HEK293 (cell line): ENCODE data around the gene RAB10.
"Not testable (repeated sequence)": the region's sequence is repeated elsewhere in the genome, so short reads cannot be mapped to it uniquely, and the experiment has no call there.

Experiments
- CTCF ChIA-PET: fragments of 350-600 bp; formaldehyde crosslinking; extraction: SDS; loops from one replicate; lab custom pipeline; 2021; ENCODE audit warnings: antibody characterized with exemption; lab: Yijun Ruan, JAX
- POLR2A ChIA-PET: fragments of 300-600 bp; formaldehyde crosslinking; extraction: SDS; loops from one replicate; lab custom pipeline; 2020; ENCODE audit warnings: antibody characterized with exemption, inconsistent platforms; lab: Yijun Ruan, JAX
- H3K27ac ChIP-seq: fragments of 200-500 bp; sonication (Bioruptor generic); 2 replicates; pipeline ENCODE4 v1.5.1; 2014; ENCODE audit warnings: low read depth, low read length, control low read depth, inconsistent platforms; ENCODE audit errors: extremely low read depth
- H3K36me3 ChIP-seq, 2 experiments: fragments of 200-500 bp in 1 of 2; sonication (Bioruptor generic) in 1 of 2; 1 replicate in 1 of 2; 2 replicates in 1 of 2; pipeline ENCODE4 v1.5.1; 2014 to 2017; ENCODE audit warnings: inconsistent platforms in 2 of 2, low read length in 2 of 2; ENCODE audit not compliant: control insufficient read depth in 2 of 2, insufficient read depth in 1 of 2
- H3K4me1 ChIP-seq: fragments of 200-500 bp; sonication (Bioruptor generic); 2 replicates; pipeline ENCODE4 v1.5.1; 2014; ENCODE audit warnings: mild to moderate bottlenecking, low read length, inconsistent platforms; ENCODE audit not compliant: control insufficient read depth, insufficient read depth
- H3K4me3 ChIP-seq: 2 replicates; pipeline ENCODE4 v1.5.1; 2011; ENCODE audit warnings: low read depth, mild to moderate bottlenecking, control low read depth, low read length, moderate library complexity
- H3K9me3 ChIP-seq: fragments of 200-500 bp; sonication (Bioruptor generic); 2 replicates; pipeline ENCODE4 v1.5.1; 2014; ENCODE audit warnings: low read depth, low read length, inconsistent platforms; ENCODE audit not compliant: control insufficient read depth, insufficient read depth
- REST ChIP-seq: fragments of 450-650 bp; formaldehyde crosslinking; IDR thresholded peaks from 2 replicates; pipeline ENCODE4 v1.5.1; 2016; ENCODE audit warnings: missing biosample characterization, missing genetic modification characterization
- ZBTB11 ChIP-seq: fragments of 450-650 bp; formaldehyde crosslinking; conservative IDR thresholded peaks from 2 replicates; pipeline ENCODE4 v1.5.1; 2016; ENCODE audit warnings: low read depth, missing biosample characterization, missing genetic modification characterization
- ZBTB8A ChIP-seq: fragments of 450-650 bp; formaldehyde crosslinking; IDR thresholded peaks from 2 replicates; pipeline ENCODE4 v1.5.1; 2016; ENCODE audit warnings: missing biosample characterization, missing genetic modification characterization
- ZNF140 ChIP-seq: fragments of 450-650 bp; formaldehyde crosslinking; IDR thresholded peaks from 2 replicates; pipeline ENCODE4 v1.5.1; 2016; ENCODE audit warnings: missing biosample characterization, missing genetic modification characterization
- ZNF146 ChIP-seq: fragments of 450-650 bp; formaldehyde crosslinking; IDR thresholded peaks from 2 replicates; pipeline ENCODE4 v1.5.1; 2016; ENCODE audit warnings: missing biosample characterization, missing genetic modification characterization
- ZNF266 ChIP-seq: fragments of 450-650 bp; formaldehyde crosslinking; IDR thresholded peaks from 2 replicates; pipeline ENCODE4 v1.5.1; 2016; ENCODE audit warnings: missing biosample characterization, missing genetic modification characterization, low read depth
- ZNF394 ChIP-seq: fragments of 450-650 bp; formaldehyde crosslinking; IDR thresholded peaks from 2 replicates; pipeline ENCODE4 v1.5.1; 2016; ENCODE audit warnings: missing biosample characterization, missing genetic modification characterization, mild to moderate bottlenecking, moderate library complexity, borderline replicate concordance
- ZNF426 ChIP-seq: fragments of 450-650 bp; formaldehyde crosslinking; IDR thresholded peaks from 2 replicates; pipeline ENCODE4 v1.5.1; 2017; ENCODE audit warnings: missing biosample characterization, missing genetic modification characterization, mild to moderate bottlenecking, inconsistent platforms, moderate library complexity
- ZNF433 ChIP-seq: fragments of 450-650 bp; formaldehyde crosslinking; IDR thresholded peaks from 2 replicates; pipeline ENCODE4 v1.5.1; 2016; ENCODE audit warnings: missing biosample characterization, missing genetic modification characterization, low read depth
- ZNF518A ChIP-seq: fragments of 450-650 bp; formaldehyde crosslinking; conservative IDR thresholded peaks from 2 replicates; pipeline ENCODE4 v1.5.1; 2016; ENCODE audit warnings: low read depth, missing biosample characterization, missing genetic modification characterization
- ZNF555 ChIP-seq: fragments of 450-650 bp; formaldehyde crosslinking; conservative IDR thresholded peaks from 2 replicates; pipeline ENCODE4 v1.5.1; 2017; ENCODE audit warnings: missing biosample characterization, mild to moderate bottlenecking, missing genetic modification characterization, inconsistent platforms
- ZNF560 ChIP-seq: fragments of 450-650 bp; formaldehyde crosslinking; IDR thresholded peaks from 2 replicates; pipeline ENCODE4 v1.5.1; 2017; ENCODE audit warnings: missing biosample characterization, missing genetic modification characterization, borderline replicate concordance
- ZNF623 ChIP-seq: fragments of 450-650 bp; formaldehyde crosslinking; IDR thresholded peaks from 2 replicates; pipeline ENCODE4 v1.5.1; 2016; ENCODE audit warnings: missing biosample characterization, missing genetic modification characterization
- ZNF664 ChIP-seq: fragments of 450-650 bp; formaldehyde crosslinking; IDR thresholded peaks from 2 replicates; pipeline ENCODE4 v1.5.1; 2016; ENCODE audit warnings: missing biosample characterization, missing genetic modification characterization

RAB10 gene

GRCh38 chr2:26103752-26104151 is 69.9 kb downstream of the RAB10 start:
- Histone ChIP-seq H3K36me3 (peaks cover 5 to 36% of the 10 kb centered on the region in 2 experiments), H3K4me3 (no peak overlapping the region), H3K27ac (no peak overlapping the region), H3K9me3 (no peaks in the 10 kb centered on the region), H3K4me1 (no peaks in the 10 kb centered on the region)
- POLR2A ChIA-PET, result no interaction called here
- no peak for TF ChIP-seq ZNF664 (tag by site-specific recombination)
- TF ChIP-seq ZBTB8A, result no peak
- TF ChIP-seq ZNF146 (tag by site-specific recombination), result peak; percentile 66; the same call in 1 of the 2 replicates
- CTCF ChIA-PET, result no interaction called here

- H3K27ac ChIP-seq, POLR2A ChIA-PET, H3K9me3 ChIP-seq, H3K4me3 ChIP-seq, CTCF ChIA-PET, H3K4me1 ChIP-seq: not testable (repeated sequence)
- TF ChIP-seq ZNF426 (peak; percentile 63), ZNF518A (tag by site-specific recombination) (peak; percentile 78), ZNF555 (tag by site-specific recombination) (peak; percentile 45), ZNF266 (tag by site-specific recombination) (peak; percentile 37; the same call in 1 of the 2 replicates), ZNF433 (tag by site-specific recombination) (0 out of 2 replicates have a peak, but pooled peaks have one; percentile 32), ZNF560 (tag by site-specific recombination) (0 out of 2 replicates have a peak, but pooled peaks have one; percentile 18), ZBTB8A (peak; percentile 39; the same call in 1 of the 2 replicates), ZBTB11 (peak; percentile 47; the same call in 1 of the 2 replicates), ZNF623 (tag by site-specific recombination) (peak; percentile 55), ZNF394 (tag by site-specific recombination) (peak; percentile 82; the same call in 1 of the 2 replicates), ZNF664 (tag by site-specific recombination) (peak; percentile 60; the same call in 1 of the 2 replicates), ZNF140 (tag by site-specific recombination) (peak; percentile 54; the same call in 1 of the 2 replicates), REST (peak; percentile 57; the same call in 1 of the 2 replicates)
- H3K36me3 ChIP-seq, result peaks cover 32 to 36% of the 10 kb centered on the region in 2 experiments
Observed at GRCh38 chr2:26108701-26109100, 74.8 kb downstream of the RAB10 start.
